NB4 (cell line): ENCODE results near the gene LCN15.
"Not testable (repeated sequence)": the region's sequence is repeated elsewhere in the genome, so short reads cannot be mapped to it uniquely, and the experiment has no call there.

Source experiments
- DNase-seq: peaks from one replicate; pipeline ENCODE4 v3.0.0; 2010; ENCODE audit warnings: low read depth
- H3K4me3 ChIP-seq: one replicate; pipeline ENCODE4 v1.5.1; 2011; ENCODE audit warnings: mild to moderate bottlenecking, low read depth, low read length, moderate library complexity
- CTCF ChIP-seq: IDR thresholded peaks from one replicate; pipeline ENCODE4 v1.5.1; 2012; ENCODE audit warnings: low read depth, low read length
- MAX ChIP-seq: IDR thresholded peaks from 2 replicates; pipeline ENCODE4 v1.6.1; 2011; ENCODE audit warnings: low read depth, low read length
- MYC ChIP-seq: IDR thresholded peaks from 2 replicates; pipeline ENCODE4 v1.6.1; 2011; ENCODE audit warnings: low read depth, low read length
- POLR2A ChIP-seq: IDR thresholded peaks from 2 replicates; pipeline ENCODE4 v1.6.1; 2011; ENCODE audit warnings: mild to moderate bottlenecking; ENCODE audit not compliant: insufficient read length; ENCODE audit errors: extremely low read depth

LCN15 gene

GRCh38 chr9:136774416-136775045 is 10.2 kb upstream of the LCN15 start:
- no peak for TF ChIP-seq MAX
- no peak for TF ChIP-seq POLR2A
- TF ChIP-seq MYC, result no peak
- no peak for TF ChIP-seq CTCF
- DNase-seq, result no peak
- no peak overlapping the region for H3K4me3 ChIP-seq

- DNase-seq, result peak; percentile 70
- TF ChIP-seq CTCF (no peak), MYC (no peak), MAX (peak; percentile 60; the same call in 1 of the 2 replicates)
- H3K4me3 ChIP-seq, result no peak overlapping the region
Observed at GRCh38 chr9:136773386-136774044, 9.2 kb upstream of the LCN15 start.

GRCh38 chr9:136771907-136772415 is 7.6 kb upstream of the LCN15 start:
- no peak for DNase-seq
- no peak for TF ChIP-seq CTCF
- no peak for TF ChIP-seq POLR2A
- no peak for TF ChIP-seq MYC
- TF ChIP-seq MAX, result no peak

GRCh38 chr9:136769710-136770191 is 5.4 kb upstream of the LCN15 start:
- TF ChIP-seq CTCF, result peak; percentile 63
- no peak for TF ChIP-seq POLR2A
- DNase-seq, result peak; percentile 49
- H3K4me3 ChIP-seq, result no peak overlapping the region

More at GRCh38 chr9:136771907-136772415, 7.6 kb upstream of the LCN15 start:
- H3K4me3 ChIP-seq, result no peak overlapping the region

GRCh38 chr9:136766410-136767120 is 2.2 kb upstream of the LCN15 start:
- peak; percentile 11 for TF ChIP-seq CTCF
- peak; percentile 53 for DNase-seq

GRCh38 chr9:136765745-136766409 is 1.6 kb upstream of the LCN15 start:
- H3K4me3 ChIP-seq, DNase-seq: not testable (repeated sequence)

More at GRCh38 chr9:136766410-136767120, 2.2 kb upstream of the LCN15 start:
- H3K4me3 ChIP-seq, result not testable (repeated sequence)
